Spleen (tissue), 7 donors: Measurements from ENCODE around the gene LNPEP.

ENCODE experiments used
- POLR2AphosphoS5 ChIP-seq, 3 donors: sonication (generic); formaldehyde crosslinking; IDR thresholded peaks; one replicate each; pipeline ENCODE4 v1.5.1; 2017; ENCODE audit warnings: antibody characterized with exemption in 3 of 3
- TF ChIP-seq, protein P1 (sequence below), 11 experiments: fragments of 200-600 bp in 7 of 11; fragments of 450-650 bp in 4 of 11; sonication (generic) in 4 of 11; IDR thresholded peaks in 8 of 11; conservative IDR thresholded peaks in 3 of 11; 1 replicate in 7 of 11; 2 replicates in 4 of 11; pipeline versions ENCODE4 v1.4.0 to v1.8.0; 2016 to 2021; ENCODE audit warnings: antibody characterized with exemption in 11 of 11, inconsistent platforms in 4 of 11, mild to moderate bottlenecking in 1 of 11
- donor health status: DM: no; HTN: no; CAD: no; lungs with moderate emphysema.
- donor health status: DM: no; HTN: no; CAD: no.
- donor health status: DM: no; HTN: no; CAD: no.

DNA sequence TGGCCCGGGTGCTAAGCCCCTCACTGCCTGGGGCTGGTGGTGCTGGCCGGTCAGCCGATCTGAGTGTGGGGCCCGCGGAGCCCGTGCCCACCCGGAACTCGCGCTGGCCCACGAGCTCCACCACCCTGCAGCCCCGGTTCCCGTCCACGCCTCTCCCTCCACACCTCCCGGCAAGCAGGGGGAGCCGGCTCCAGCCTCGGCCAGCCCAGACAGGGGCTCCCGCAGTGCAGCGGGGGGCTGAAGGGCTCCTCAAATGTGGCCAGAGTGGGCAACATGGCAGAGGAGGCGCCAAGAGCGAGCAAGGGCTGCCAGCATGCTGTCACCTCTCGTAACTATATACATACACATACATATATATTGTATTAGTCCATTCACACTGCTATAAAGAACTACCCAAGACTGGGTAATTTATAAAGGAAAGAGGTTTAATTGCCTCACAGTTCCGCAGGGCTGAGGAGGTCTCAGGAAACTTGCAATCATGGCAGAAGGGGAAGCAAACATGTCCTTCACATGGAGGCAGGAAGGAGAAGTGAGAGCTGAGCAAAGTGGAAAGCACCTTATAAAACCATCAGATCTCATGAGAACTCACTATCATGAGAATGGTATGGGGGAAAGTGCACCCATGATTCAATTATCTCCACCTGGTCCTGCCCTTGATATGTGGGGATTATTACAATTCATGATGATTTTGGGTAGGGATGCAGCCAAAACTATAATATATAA lies 149.7 kb downstream of the LNPEP start:
- TF ChIP-seq POLR2AphosphoS5 (IDR thresholded peaks at IDR 0.05): peak in 1 of 3 donors; percentile 34
- TF ChIP-seq, protein P1, sequence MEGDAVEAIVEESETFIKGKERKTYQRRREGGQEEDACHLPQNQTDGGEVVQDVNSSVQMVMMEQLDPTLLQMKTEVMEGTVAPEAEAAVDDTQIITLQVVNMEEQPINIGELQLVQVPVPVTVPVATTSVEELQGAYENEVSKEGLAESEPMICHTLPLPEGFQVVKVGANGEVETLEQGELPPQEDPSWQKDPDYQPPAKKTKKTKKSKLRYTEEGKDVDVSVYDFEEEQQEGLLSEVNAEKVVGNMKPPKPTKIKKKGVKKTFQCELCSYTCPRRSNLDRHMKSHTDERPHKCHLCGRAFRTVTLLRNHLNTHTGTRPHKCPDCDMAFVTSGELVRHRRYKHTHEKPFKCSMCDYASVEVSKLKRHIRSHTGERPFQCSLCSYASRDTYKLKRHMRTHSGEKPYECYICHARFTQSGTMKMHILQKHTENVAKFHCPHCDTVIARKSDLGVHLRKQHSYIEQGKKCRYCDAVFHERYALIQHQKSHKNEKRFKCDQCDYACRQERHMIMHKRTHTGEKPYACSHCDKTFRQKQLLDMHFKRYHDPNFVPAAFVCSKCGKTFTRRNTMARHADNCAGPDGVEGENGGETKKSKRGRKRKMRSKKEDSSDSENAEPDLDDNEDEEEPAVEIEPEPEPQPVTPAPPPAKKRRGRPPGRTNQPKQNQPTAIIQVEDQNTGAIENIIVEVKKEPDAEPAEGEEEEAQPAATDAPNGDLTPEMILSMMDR (IDR thresholded peaks at IDR 0.05 in 8 of 11, conservative IDR thresholded peaks at IDR 0.05 in 3 of 11): no peak
